ENCODE results near the gene VPS11. TPM values are rescaled to one million over a fixed set of nuclear protein-coding genes. Genes with fewer than 3 reads are reported as not detected.
"Not testable (repeated sequence)": the region's sequence is repeated elsewhere in the genome, so short reads cannot be mapped to it uniquely, and the experiment has no call there.

The VPS11 gene
- total RNA-seq, 1 experiment from 2014 or later: 13.5 TPM

GRCh38 chr11:119103161-119103664 is 35.6 kb downstream of the VPS11 start:
- not testable (repeated sequence) for DNase-seq (ENCODE audit: low spot score)

GRCh38 chr11:119103793-119104192 is 36.2 kb downstream of the VPS11 start:
- DNase-seq (ENCODE audit: low spot score): no peak

DNA sequence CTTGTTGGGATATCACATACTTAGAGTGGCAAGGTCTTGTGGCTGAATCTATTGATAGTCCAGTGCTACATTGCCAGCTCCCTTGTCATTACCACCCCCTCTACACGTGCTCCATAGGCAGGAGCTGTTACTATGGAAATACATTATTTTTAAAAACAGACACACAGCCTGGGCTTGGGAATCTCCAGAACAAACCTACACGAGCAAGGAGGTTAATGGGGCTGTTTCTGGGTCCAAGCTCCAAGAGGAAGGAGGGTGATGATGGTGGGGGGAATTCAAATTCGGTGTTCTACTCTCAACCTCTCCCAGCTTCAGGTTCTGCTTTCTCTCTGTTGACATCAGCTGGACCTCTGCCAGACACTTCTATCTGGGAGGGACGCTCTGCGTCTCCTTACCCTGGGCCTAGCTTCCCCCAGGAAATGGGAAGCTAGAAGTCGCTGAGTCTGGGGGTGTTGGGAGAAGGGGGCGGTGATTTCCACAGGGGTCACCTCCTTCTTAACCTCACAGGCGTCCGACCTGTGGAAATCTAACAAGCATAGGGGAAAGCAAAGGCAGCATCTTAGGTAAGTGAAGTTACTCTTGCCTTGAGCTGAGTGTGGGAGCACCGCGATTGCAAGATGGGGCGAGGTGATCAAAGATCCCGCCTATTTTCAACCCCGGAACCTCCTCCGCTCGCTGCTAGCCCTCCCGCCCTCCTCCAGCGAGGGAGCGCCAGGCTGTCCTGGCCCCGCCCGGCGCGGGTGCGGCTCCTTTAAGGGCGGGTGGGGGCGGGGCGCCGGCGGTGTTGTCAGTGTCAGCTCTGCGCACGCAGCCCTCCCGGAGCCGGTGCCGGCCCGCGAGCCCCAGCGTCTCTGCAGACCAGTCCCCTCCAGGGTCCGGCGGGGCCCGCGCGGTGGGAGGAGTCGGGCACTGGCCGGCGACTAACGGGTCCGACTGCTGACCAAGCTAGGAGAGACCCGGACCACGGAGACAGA is 39.2 kb downstream of the VPS11 start, which contains the start of gene C2CD2L:
C2CD2L (plus strand) TSS at position 781 of the 974 bp plus-strand sequence. CDS start 398 bp downstream, outside the sequence.
- DNase-seq (ENCODE audit: low spot score): peak; percentile 73

- no peak for DNase-seq (ENCODE audit: low spot score)
These were observed 40.0 kb downstream of the VPS11 start for GRCh38 chr11:119107538-119108145.

- peak; percentile 68 for DNase-seq (ENCODE audit: low spot score)
These were observed 40.7 kb downstream of the VPS11 start for GRCh38 chr11:119108146-119108856.

DNA sequence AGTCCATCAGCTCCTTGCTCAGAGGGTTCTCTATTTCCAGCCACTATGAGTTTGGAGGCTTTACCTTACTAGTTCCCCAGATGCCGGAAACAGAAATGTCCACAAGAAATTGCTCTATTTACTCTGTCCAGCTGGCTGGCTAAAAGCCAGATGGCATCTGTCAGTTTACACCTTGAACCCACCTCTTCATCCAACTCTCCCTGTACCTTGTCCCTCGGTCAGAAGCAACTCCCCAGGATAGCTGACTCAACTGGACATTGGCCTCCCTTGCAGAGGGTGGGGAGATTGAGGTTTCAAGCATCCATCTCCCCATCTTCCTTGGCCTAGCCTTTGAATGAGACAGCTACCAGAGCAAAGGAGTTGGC is 41.2 kb downstream of the VPS11 start:
- DNase-seq (ENCODE audit: low spot score): no peak

- no peak for DNase-seq (ENCODE audit: low spot score)
These were observed 42.2 kb downstream of the VPS11 start for GRCh38 chr11:119109843-119110242.

DNA sequence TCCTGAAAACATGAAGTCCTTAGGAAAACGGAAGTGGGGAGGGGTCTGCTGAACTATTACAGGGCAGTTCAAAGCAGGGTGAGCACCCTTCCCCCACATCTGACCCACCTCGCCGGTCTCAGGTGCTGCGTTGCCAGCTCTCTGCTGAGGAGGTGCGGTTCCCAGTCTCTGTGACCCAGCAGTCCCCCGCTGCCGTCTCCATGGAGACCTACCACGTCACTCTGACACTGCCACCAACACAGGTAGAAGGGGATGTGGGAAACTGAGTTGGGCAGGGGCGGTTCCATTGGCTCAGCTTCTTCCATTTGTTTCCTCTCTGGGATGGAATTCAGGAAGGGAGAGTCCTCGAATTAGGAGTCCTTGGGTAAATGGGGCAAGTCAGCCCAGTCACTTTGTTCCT is 42.8 kb downstream of the VPS11 start:
- no peak for DNase-seq (ENCODE audit: low spot score)

DNA sequence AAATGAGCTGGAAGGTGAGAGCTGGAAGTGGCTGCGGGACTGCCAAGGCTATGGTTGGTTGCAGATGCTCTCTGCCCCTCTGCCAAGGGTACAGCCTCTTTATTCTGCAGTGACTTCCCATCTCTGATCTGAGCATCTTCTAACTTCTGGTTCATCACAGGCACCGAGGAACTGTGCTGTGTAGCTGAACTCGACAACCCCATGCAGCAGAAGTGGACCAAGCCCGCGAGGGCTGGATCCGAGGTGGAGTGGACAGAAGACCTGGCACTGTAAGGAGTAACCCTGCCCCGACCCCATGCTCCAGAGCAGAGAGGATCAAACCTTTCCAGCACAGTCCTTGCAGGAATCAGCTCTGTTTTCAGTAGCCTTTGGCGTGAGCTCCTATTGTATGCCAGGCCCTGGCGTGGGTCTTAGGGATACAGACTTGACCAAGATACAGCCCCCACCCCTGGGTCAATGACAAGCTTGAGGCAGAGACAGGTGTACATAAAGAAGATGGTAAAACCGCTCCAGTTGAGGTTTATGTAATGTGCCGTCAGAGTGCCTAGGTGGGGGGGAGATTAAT is 43.8 kb downstream of the VPS11 start:
- no peak for DNase-seq (ENCODE audit: low spot score)

GRCh38 chr11:119112314-119113020 is 44.8 kb downstream of the VPS11 start:
- DNase-seq (ENCODE audit: low spot score): no peak

DNA sequence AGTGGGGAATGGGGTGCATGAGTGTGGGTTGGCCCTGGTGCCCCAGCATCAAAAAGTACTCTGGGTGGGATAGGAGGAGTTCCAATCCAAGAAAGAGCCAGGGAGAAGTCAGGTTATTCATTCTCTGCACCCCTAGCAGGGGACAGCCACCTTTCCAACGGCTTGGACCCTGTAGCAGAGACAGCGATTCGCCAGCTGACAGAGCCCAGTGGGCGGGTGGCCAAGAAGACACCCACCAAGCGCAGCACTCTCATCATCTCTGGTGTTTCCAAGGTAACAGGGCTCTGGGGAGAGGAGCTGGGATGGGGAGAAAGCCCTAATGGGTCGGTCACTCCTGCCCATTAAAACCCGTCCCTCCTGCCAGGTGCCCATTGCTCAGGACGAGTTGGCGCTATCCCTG is 46.1 kb downstream of the VPS11 start:
- DNase-seq (ENCODE audit: low spot score): no peak

- no peak for DNase-seq (ENCODE audit: low spot score)
These were observed 46.7 kb downstream of the VPS11 start for GRCh38 chr11:119114351-119114750.

DNA sequence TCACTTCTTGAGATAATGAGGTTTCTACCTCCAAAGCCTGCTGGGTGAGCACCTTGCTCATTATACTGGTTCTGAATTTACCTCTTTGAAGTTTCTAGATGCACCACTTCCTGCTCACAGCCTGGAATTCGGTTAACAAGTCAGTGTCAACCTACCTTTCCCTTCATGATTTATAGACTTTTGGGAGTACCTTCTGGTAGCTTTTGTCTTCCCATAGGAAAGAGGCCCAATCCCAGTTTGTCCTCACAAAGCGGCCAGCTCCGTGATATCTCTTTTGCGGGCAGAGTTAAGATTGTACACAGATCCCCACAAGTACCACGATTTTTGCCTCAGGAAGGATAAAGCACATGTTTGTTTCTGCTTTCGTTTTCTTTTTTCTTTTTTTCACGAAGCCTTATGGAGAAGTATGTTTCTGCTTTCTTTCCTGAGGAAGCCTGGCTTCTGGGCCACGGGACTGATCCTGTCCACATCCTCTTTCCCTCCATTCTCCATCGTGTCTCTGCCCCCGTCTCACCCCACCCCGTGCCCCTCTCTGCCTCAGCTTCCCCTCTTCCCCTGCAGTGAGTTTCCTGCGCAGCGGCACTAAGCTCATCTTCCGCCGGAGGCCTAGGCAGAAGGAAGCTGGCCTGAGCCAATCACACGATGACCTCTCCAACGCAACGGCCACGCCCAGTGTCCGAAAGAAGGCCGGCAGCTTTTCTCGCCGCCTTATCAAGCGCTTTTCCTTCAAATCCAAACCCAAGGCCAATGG is 48.0 kb downstream of the VPS11 start:
- no peak for DNase-seq (ENCODE audit: low spot score)

DNA sequence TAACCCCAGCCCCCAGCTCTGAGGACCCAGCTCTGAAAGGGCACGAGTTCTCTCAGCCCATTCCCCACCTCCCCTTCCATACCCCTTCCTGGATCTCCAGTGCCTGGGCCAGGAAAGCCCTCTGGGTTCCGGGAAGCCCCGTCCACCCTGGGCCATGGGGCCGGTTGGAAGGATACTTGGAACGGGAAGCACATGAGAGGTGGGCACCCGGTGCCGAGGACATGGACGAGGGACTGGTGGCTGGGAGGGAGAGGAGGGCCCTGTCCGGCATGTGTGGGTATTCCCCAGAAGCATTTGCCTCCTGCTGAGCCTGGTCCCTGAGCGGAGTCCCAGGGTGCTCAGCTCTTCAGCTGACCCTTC is 48.6 kb downstream of the VPS11 start:
- no peak for DNase-seq (ENCODE audit: low spot score)

DNA sequence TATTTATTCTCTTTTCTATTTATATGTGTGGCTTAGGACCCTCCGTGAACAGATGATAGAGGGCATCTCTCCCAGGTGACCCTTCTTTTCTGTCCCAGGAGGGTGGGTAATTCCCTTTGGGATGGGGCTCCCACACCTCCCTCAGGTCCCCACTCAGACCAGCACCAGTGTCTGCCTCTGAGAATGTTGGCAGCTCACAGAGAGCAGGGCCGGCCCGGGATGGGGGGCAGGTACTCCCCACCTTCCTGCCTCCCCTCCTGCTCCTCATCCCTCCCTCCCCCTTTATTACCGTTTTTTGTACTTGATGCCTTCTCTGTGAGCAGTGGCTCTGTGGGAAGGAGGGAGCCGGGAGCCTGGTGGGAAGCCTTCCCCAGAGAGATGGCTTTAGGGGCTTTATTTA is 49.0 kb downstream of the VPS11 start:
- no peak for DNase-seq (ENCODE audit: low spot score)

GRCh38 chr11:119117004-119117706 is 49.5 kb downstream of the VPS11 start:
- DNase-seq (ENCODE audit: low spot score): no peak

DNA sequence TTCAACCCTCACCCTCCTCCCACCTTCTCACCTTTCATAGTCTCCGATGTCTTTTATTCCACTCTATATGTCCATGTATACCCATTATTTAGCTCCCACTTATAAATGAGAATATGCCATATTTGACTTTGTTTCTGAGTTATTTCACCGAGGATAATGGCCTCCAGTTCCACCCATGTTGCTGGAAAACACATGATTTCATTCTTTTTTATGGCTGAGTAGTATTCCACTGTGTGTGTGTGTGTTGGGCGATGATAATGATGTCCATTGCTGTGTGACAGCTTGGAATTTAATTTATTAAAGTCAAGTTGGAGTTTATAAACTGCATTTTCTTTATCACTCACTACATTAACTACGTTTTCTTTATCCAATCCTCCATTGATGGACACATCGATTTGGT is 50.6 kb downstream of the VPS11 start:
- DNase-seq (ENCODE audit: low spot score): no peak

GRCh38 chr11:119118946-119119345 is 51.3 kb downstream of the VPS11 start:
- no peak for DNase-seq (ENCODE audit: low spot score)

DNA sequence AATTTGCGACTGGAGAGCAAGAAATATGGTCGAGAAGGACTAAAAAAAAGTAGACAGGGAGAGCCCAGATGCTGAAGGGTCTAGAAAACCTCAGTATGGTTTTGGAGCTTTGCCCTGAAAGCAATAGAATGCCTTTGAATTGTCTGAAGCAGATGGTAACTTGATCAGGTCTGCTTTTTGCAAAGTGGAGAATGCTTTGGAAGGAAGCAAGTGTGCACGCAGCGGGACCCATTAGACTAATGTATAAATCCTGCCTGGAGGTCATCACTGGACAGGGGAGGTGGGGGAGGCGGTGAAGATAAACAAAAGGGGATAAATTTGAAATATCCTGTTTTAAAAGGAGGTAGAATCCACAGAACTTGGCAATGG is 53.0 kb downstream of the VPS11 start:
- DNase-seq (ENCODE audit: low spot score): no peak

Measured in A172 (cell line).